Stimulated activated CD4-positive, alpha-beta T cell treated with anti-CD3 and anti-CD28 coated beads, Interleukin-4, amount 100 ng/mL, for 24 hours (primary cell): ENCODE measurements around the gene CCDC57.

ENCODE experiments used
- DNase-seq: peaks from one replicate; pipeline ENCODE4 v3.0.0-alpha.2; 2020

Gene CCDC57

GRCh38 chr17:82246365-82247181 lies 33.9 kb upstream of the CCDC57 start:
- DNase-seq, result no peak

DNA sequence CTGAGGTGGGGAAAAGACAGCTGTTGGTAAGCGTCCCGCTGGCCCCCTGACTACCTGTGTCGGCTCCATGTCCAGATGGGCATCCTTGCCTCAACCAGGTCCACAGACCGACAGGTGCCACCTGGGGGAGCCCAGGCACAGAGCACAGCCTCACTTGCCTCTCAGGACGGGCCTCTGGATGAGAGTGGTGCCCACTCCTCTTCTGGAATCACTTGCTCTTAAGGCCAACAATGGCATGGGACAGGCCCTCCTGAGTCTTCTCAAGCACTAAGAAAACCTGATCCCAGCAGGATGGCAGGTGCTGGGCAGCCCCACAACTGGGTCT lies 33.4 kb upstream of the CCDC57 start:
- DNase-seq, result no peak

DNA sequence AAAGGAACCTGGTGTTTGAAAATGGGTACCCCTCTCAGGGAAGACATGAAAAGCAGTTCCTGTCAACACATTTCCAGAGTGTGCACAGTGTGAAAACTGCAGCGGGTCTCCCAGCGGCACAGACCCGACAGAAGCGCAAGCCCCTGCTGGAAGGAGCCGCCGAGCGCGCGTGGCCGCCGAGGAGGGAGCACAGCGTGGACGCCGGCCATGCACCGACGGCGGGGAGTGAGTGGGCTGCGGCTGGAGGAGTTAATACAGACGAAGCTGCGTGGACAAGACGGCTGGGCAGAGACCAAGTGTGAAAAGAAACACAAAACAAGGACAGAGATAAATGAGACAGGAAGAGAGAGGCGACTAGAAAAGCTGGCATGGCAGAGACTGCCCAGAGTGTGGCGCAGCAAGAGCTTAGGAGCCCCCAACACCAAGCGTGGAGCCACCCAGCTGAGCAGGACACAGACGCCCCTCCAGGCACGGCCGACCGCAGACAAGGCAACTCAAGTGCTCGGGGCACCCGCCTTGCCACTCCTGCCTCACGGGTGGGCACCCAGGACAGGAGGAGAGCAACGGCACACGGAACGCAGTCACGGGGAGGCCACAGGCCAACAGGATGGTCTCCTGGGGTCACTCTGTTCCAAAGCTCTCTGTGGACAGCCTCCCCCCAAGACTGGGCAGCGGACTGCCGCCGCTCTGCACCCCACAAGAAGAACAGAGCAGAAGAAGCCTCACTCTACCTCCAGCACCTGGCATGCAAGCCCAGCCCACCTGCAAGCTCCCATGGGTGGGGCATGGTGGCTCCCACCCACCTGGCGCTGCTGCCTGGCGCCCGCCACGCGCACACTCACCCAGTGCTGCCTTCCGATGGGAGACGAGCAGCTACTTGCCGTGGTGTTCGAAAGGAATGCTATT lies 32.7 kb upstream of the CCDC57 start:
- DNase-seq, result no peak

- DNase-seq, result no peak
These were observed 31.9 kb upstream of the CCDC57 start for GRCh38 chr17:82244413-82245133.

DNA sequence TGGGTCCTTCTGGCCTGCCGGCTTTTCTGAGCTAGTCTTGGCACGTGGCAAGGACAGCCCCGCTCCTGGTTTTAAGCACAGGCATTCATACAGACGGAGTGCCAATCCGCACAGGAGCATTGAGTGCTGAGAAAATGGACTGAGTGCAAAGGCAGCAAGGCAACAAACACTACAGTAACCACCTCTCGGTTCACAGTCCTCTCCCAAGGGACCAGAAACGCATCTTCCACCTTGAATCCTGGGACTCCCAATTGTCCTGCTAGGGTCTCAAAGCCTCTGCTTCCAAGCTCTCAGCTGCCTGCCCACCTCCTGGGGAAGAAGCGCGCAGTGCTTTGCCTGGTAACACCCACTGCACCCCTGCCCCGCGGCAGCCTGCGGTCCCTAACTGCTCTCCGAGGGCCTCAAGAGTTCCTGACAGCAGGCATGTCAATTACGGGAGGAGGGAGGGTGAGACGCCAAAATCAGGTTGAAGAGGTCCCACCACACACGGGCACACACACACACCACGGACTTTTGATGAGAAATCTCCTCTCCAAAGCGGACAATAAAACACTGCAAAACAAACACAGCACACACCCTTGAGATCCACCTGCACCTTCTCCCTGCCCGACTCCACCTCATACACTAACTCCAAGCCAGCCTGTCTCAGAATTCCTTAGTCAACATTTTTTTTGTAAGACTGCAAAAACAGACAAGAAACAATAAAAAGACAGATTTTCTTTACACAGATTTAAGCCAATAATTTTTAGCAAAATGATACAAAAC lies 31.2 kb upstream of the CCDC57 start:
- no peak for DNase-seq

DNA sequence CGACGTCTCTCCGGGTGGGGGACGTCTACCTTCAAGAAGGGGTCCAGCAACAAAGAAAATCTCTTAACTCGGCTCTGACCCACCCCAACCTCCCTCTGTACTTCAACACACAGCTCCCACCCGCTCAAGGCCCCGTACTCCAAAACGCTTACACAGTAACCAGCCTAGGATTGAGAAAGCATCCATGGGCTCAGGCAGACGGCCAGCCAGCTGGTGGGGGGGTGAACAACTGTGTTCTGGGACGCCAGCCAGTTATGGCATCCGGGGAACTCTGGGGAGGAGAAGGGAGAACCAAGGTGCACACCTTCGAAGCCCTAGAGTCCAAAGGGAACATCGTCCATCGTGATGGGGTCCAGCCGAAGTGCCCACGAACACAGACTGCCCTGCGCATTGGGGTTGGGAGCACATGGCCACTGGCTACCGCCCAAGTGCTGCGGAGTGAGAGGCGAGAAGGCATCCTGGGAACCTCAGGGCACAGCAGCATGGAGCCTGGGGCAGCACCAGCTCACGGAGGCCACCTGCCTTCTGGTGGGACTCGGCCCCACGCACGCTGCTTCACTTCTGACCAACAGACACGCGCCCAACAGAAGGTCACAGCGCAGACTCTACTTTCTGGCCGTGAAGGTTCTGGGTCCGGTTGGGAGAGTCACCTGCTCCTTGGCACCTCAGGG lies 30.5 kb upstream of the CCDC57 start:
- no peak for DNase-seq

DNA sequence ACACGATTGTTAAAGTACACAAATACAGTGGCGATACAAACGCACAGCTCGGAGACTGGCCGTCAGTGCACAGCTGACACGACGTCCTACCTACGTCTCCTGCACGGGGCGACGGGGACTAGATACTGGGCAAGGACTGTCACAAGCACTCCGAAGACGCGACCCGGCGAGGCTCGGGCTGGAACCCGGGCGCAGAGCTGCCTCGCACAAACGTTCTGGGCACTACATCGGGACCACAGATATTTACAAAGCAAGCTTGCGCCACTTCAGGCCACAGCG lies 30.0 kb upstream of the CCDC57 start:
- DNase-seq, result no peak

- no peak for DNase-seq
These were observed 29.5 kb upstream of the CCDC57 start for GRCh38 chr17:82241926-82242697.

DNA sequence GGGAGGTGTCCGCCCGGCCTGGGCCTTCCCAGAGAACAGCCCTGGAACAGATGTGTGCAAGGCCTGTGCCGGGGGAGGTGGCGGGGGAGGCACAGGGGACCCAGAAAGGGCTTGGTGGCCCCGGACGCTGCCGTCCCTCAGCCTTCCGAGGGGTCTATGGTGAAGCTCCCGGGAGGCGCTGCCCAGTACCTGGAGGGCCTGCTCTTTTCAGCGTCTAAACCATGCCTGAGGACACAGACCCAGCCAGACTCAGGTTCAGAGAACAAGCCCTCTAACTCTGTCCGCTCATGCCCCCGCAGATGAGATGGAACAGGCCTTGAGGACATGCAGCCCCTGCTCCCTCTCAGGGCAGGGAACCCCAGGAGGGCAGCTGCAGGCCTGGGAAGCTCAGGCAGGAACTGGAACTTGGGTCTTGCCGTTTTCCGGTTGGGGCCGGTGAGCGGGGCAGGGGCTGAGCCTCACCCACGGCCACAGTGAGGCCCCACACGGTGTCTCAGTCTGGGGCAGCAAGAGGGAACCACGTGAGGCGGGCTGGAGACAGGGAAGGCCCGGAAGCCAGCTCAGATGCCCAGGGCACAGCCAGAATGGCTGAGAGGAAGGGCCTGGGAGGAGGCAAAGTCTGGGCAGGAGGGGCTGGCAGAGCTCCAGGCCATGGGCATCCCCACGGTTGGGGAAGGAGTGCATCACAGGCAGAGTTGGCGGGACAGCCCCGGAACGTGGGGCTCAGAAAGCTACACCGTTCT lies 28.7 kb upstream of the CCDC57 start:
- DNase-seq, result peak; percentile 57

DNA sequence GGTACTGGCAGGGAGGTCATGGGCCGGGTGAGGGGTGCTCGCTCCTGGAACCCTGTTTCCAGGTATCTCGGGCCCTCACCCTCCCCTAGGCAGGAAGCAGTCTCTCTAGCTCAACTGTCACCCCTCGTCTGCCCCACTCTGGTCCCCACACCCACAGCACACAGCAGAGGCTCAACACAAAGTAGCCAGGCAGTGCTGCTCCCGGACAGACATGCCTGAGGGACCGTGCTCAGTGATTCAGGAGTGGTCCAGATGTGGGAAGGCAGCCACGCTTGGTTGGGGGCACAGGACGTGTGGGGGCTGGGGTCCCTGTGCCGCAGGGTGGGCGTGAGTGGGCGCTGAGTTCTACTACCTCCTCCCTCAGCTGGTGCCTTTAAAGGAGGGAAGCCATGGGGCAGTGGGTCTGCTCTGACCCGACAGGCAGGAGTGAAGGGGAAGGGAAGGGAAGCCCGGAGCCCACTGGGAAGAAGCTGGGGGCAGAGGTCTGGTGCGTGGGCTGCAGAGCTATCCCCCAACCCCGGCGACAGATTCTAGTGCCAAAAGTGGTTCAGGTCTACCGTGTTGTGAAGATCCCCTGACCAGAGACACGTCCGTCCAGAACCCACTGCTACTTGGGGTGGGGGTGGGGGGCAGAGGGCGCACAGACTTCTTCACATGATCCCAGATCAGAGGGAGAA lies 28.0 kb upstream of the CCDC57 start:
- no peak for DNase-seq

- no peak for DNase-seq
These were observed 27.4 kb upstream of the CCDC57 start for GRCh38 chr17:82239926-82240505.

GRCh38 chr17:82239401-82239925 lies 26.8 kb upstream of the CCDC57 start:
- no peak for DNase-seq

GRCh38 chr17:82238472-82239201 lies 26.0 kb upstream of the CCDC57 start:
- DNase-seq, result peak; percentile 74

- DNase-seq, result no peak
These were observed 25.3 kb upstream of the CCDC57 start for GRCh38 chr17:82237746-82238471.

GRCh38 chr17:82237083-82237745 lies 24.6 kb upstream of the CCDC57 start:
- DNase-seq, result no peak

GRCh38 chr17:82236142-82236971 lies 23.7 kb upstream of the CCDC57 start:
- peak; percentile 75 for DNase-seq

GRCh38 chr17:82235775-82236141 lies 23.1 kb upstream of the CCDC57 start:
- DNase-seq, result no peak
